Hepatocyte (in vitro differentiated cells): Measurements from ENCODE around the gene NHLRC1. TPM values are rescaled to one million over a fixed set of nuclear protein-coding genes. Genes with fewer than 3 reads are reported as not detected.

Experiments
- DNase-seq: peaks from one replicate; pipeline ENCODE4 v3.0.0-alpha.2; 2016; ENCODE audit warnings: low spot score
- H2AFZ ChIP-seq: fragments of 200-600 bp; sonication (generic); 2 replicates; pipeline ENCODE4 v1.6.0; 2016; ENCODE audit warnings: antibody characterized with exemption, mild to moderate bottlenecking
- H3K27ac ChIP-seq: fragments of 200-600 bp; sonication (generic); 2 replicates; pipeline ENCODE4 v1.5.1; 2016; ENCODE audit warnings: mild to moderate bottlenecking
- H3K27me3 ChIP-seq: fragments of 200-600 bp; sonication (generic); 2 replicates; pipeline ENCODE4 v1.6.1; 2016
- H3K36me3 ChIP-seq: fragments of 200-600 bp; sonication (generic); replicated peaks from 2 replicates; pipeline ENCODE4 v1.5.1; 2016; ENCODE audit warnings: low read depth; ENCODE audit not compliant: insufficient read depth
- H3K4me1 ChIP-seq: fragments of 200-600 bp; sonication (generic); 2 replicates; pipeline ENCODE4 v1.5.1; 2016; ENCODE audit warnings: mild to moderate bottlenecking, moderate library complexity; ENCODE audit not compliant: insufficient read depth
- H3K4me2 ChIP-seq: fragments of 200-600 bp; sonication (generic); 2 replicates; pipeline ENCODE4 v1.6.0; 2016
- H3K4me3 ChIP-seq: fragments of 200-600 bp; sonication (generic); 2 replicates; pipeline ENCODE4 v1.5.1; 2016; ENCODE audit warnings: mild to moderate bottlenecking
- H3K79me2 ChIP-seq: fragments of 200-600 bp; sonication (generic); 2 replicates; pipeline ENCODE4 v1.6.0; 2017; ENCODE audit warnings: mild to moderate bottlenecking
- H3K9me2 ChIP-seq: fragments of 200-600 bp; sonication (generic); replicated peaks from 2 replicates; pipeline ENCODE4 v1.6.0; 2017; ENCODE audit warnings: mild to moderate bottlenecking; ENCODE audit not compliant: insufficient read depth
- H3K9me3 ChIP-seq: fragments of 200-600 bp; sonication (generic); 2 replicates; pipeline ENCODE4 v1.5.1; 2016; ENCODE audit warnings: low read depth, mild to moderate bottlenecking
- H4K20me1 ChIP-seq: fragments of 200-600 bp; sonication (generic); 2 replicates; pipeline ENCODE4 v1.6.0; 2016; ENCODE audit warnings: mild to moderate bottlenecking; ENCODE audit not compliant: insufficient read depth, poor library complexity, severe bottlenecking
- EZH2 ChIP-seq: fragments of 200-600 bp; sonication (generic); IDR thresholded peaks from 2 replicates; pipeline ENCODE4 v1.6.1; 2016; ENCODE audit warnings: antibody characterized with exemption, mild to moderate bottlenecking, borderline replicate concordance
- EZH2phosphoT487 ChIP-seq: fragments of 200-600 bp; sonication (generic); IDR thresholded peaks from one replicate; pipeline ENCODE4 v1.6.1; 2018; ENCODE audit warnings: antibody characterized with exemption, mild to moderate bottlenecking, low read depth, moderate library complexity; ENCODE audit not compliant: unreplicated experiment, severe bottlenecking
- WGBS: methylation state at CpG from one replicate; pipeline ENCODE4 v1.1.6; 2016; ENCODE audit warnings: low lambda C conversion rate; ENCODE audit errors: missing lambda C conversion rate; 5-methylcytosine and 5-hydroxymethylcytosine counted together
- polyA plus RNA-seq: library from polyadenylated mRNA; unstranded; fragments of >200 nt; fragmentation: Nextera tagmentation; extraction: Ambion mirVana; gene quantifications from 2 replicates; pipeline ENCODE4 v1.2.1, GENCODE V29; 2016
- total RNA-seq: library from RNA; depleted of rRNA; stranded (reverse); fragments of >200 nt; gene quantifications from 2 replicates; pipeline ENCODE4 v1.2.3, GENCODE V29; 2014
- TF ChIP-seq, protein P1 (sequence below): fragments of 200-600 bp; sonication (generic); IDR thresholded peaks from 2 replicates; pipeline ENCODE4 v1.5.1; 2016; ENCODE audit warnings: antibody characterized with exemption, mild to moderate bottlenecking; ENCODE audit not compliant: poor library complexity

The NHLRC1 gene
- total and polyA plus RNA-seq, 2 experiments from 2014 or later, result 1.5 to 1.6 TPM

DNA sequence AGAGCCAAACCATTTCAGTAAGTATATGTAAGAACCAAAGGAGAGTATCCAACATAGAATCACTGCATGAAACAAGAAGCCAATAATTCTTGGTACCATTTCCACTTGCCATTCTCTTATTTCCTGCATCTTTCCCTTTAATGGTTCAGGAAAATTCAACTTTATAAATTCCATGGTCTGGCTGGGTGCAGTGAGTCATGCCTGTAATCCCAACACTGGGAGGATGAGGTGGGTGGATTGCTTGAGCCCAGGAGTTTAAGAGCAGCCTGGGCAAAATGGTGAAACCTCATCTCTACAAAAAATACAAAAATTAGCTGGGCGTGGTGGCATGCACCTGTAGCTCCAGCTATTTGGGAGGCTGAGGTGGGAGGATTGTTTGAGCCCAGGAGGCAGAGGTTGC lies 21.2 kb downstream of the NHLRC1 start:
- Histone ChIP-seq H3K4me2 (no peak overlapping the region), H4K20me1 (no peaks in the 10 kb centered on the region), H3K36me3 (no peaks in the 10 kb centered on the region), H3K27me3 (no peaks in the 10 kb centered on the region), H3K4me3 (no peak overlapping the region), H3K9me3 (no peaks in the 10 kb centered on the region), H3K9me2 (no peaks in the 10 kb centered on the region), H2AFZ (no peak overlapping the region), H3K4me1 (no peaks in the 10 kb centered on the region), H3K27ac (no peak overlapping the region), H3K79me2 (no peaks in the 10 kb centered on the region)
- no peak for TF ChIP-seq EZH2
- no peak for DNase-seq
- WGBS, result 86% methylated on average over 1 of the region's 1 CpG

DNA sequence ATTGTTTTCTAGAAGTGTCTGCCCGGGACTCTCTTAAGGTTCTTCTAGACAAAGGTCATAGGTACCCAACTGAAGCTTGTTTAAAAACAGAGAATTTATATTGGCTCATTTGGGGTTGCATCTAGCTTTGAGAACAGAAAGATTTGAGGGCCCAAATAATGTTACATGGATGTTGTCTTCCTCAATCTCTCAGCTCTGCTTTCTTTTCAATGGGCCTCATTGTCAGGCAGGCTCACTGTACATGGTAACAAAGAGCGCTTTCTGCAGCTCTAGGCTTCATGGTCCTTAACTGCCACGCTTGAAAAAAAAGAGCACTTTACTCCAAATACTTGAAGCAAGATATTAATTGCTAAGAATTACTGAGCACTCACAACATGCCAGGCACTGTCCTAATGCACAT lies 22.2 kb downstream of the NHLRC1 start:
- Histone ChIP-seq H3K36me3 (no peaks in the 10 kb centered on the region), H3K4me1 (no peaks in the 10 kb centered on the region), H3K27ac (no peak overlapping the region), H3K4me2 (no peak overlapping the region), H3K9me3 (no peaks in the 10 kb centered on the region), H3K79me2 (no peaks in the 10 kb centered on the region), H3K4me3 (no peak overlapping the region), H3K9me2 (no peaks in the 10 kb centered on the region), H2AFZ (no peak overlapping the region), H4K20me1 (no peaks in the 10 kb centered on the region), H3K27me3 (no peaks in the 10 kb centered on the region)
- TF ChIP-seq, protein P1, sequence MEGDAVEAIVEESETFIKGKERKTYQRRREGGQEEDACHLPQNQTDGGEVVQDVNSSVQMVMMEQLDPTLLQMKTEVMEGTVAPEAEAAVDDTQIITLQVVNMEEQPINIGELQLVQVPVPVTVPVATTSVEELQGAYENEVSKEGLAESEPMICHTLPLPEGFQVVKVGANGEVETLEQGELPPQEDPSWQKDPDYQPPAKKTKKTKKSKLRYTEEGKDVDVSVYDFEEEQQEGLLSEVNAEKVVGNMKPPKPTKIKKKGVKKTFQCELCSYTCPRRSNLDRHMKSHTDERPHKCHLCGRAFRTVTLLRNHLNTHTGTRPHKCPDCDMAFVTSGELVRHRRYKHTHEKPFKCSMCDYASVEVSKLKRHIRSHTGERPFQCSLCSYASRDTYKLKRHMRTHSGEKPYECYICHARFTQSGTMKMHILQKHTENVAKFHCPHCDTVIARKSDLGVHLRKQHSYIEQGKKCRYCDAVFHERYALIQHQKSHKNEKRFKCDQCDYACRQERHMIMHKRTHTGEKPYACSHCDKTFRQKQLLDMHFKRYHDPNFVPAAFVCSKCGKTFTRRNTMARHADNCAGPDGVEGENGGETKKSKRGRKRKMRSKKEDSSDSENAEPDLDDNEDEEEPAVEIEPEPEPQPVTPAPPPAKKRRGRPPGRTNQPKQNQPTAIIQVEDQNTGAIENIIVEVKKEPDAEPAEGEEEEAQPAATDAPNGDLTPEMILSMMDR, result no peak
- TF ChIP-seq EZH2 (no peak), EZH2phosphoT487 (no peak)
- WGBS, result 84% methylated on average over 3 of the region's 3 CpGs
- DNase-seq, result no peak

DNA sequence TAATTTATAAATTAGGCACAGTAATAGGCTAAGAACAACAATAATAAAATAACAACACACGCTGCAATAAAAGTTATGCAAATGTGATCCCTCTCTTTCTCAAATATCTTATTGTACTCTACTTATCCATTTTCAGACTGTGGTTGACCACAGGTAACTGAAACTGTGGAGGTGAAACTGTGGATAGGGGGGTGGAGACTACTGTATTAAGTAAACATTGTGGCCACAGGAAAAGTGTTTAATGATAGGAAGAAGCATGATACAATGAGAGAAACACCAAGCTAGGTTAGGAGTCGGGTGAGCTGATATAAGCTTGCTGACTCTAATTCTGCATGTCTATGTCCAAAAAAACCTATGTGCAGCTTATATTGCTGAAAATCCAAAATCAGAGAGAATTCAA lies 23.0 kb downstream of the NHLRC1 start:
- no peaks in the 10 kb centered on the region for H3K9me2 ChIP-seq

DNA sequence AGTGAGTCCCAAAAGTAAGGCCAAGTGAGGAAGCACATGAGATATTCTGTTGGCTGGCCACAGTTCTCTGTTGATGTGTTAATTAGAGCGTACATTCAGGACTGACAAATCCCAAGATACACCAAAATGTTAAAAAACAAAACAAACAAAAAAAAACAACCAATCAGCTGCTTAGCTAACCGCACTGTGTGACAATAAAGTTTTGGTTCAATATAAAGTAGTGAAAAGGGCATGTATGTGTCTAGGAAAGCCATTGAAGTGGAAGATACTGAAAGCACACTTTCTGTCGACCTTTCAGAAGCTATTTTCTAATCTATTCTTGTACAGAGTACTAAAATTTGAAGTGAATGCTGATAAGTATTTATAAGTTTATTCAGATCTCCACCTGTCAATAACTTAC lies 26.1 kb downstream of the NHLRC1 start:
- no peak overlapping the region for H3K27ac ChIP-seq
- no peak for TF ChIP-seq EZH2
- TF ChIP-seq, protein P1, result no peak
- no peak for TF ChIP-seq EZH2phosphoT487
- no peaks in the 10 kb centered on the region for H3K27me3 ChIP-seq
- no peaks in the 10 kb centered on the region for H4K20me1 ChIP-seq
- no peak overlapping the region for H3K4me3 ChIP-seq
- H2AFZ ChIP-seq, result no peak overlapping the region
- H3K36me3 ChIP-seq, result no peaks in the 10 kb centered on the region
- H3K9me3 ChIP-seq, result no peaks in the 10 kb centered on the region
- no peaks in the 10 kb centered on the region for H3K9me2 ChIP-seq
- no peak for DNase-seq
- 91% methylated on average over 3 of the region's 3 CpGs for WGBS
- H3K4me1 ChIP-seq, result no peaks in the 10 kb centered on the region
- no peaks in the 10 kb centered on the region for H3K79me2 ChIP-seq
- no peak overlapping the region for H3K4me2 ChIP-seq

More for the DNA sequence above, 23.0 kb downstream of the NHLRC1 start:
- no peaks in the 10 kb centered on the region for H3K27me3 ChIP-seq
- no peaks in the 10 kb centered on the region for H3K36me3 ChIP-seq
- DNase-seq, result no peak
- H3K4me2 ChIP-seq, result no peak overlapping the region
- H3K9me3 ChIP-seq, result no peaks in the 10 kb centered on the region
- H3K79me2 ChIP-seq, result no peaks in the 10 kb centered on the region
- H3K4me3 ChIP-seq, result no peak overlapping the region
- WGBS, result 95% methylated on average over 2 of the region's 2 CpGs
- H3K4me1 ChIP-seq, result no peaks in the 10 kb centered on the region
- no peaks in the 10 kb centered on the region for H4K20me1 ChIP-seq
- TF ChIP-seq EZH2phosphoT487, result no peak
- no peak for TF ChIP-seq EZH2
- TF ChIP-seq, protein P1, result no peak
- no peak overlapping the region for H3K27ac ChIP-seq
- no peak overlapping the region for H2AFZ ChIP-seq
